Neural crest cell (in vitro differentiated cells): ENCODE data around the gene EVL. TPM values are rescaled to one million over a fixed set of nuclear protein-coding genes. Genes with fewer than 3 reads are reported as not detected.

Experiments
- DNase-seq: peaks from one replicate; pipeline ENCODE4 v3.0.0; 2021; ENCODE audit warnings: low read depth, mixed read lengths, low spot score
- H3K27ac Mint-ChIP-seq: one replicate; pipeline ENCODE4 v1.8.0; 2021; ENCODE audit warnings: mild to moderate bottlenecking, mixed read lengths; ENCODE audit not compliant: unreplicated experiment
- H3K27me3 Mint-ChIP-seq: 2 replicates; pipeline ENCODE4 v1.8.0; 2021; ENCODE audit warnings: low read depth, mild to moderate bottlenecking, mixed read lengths
- H3K36me3 Mint-ChIP-seq: 2 replicates; pipeline ENCODE4 v1.8.0; 2021; ENCODE audit warnings: low read depth, mild to moderate bottlenecking, mixed read lengths
- H3K4me1 Mint-ChIP-seq: 2 replicates; pipeline ENCODE4 v1.8.0; 2021; ENCODE audit warnings: mixed read lengths
- H3K4me3 Mint-ChIP-seq: one replicate; pipeline ENCODE4 v1.8.0; 2021; ENCODE audit warnings: mild to moderate bottlenecking, mixed read lengths
- H3K9me3 Mint-ChIP-seq: 2 replicates; pipeline ENCODE4 v1.8.0; 2021; ENCODE audit warnings: mixed read lengths
- total RNA-seq: library from RNA; stranded (reverse); gene quantifications from 2 replicates; pipeline ENCODE4 v1.2.1, GENCODE V29; 2021
- TF ChIP-seq, protein P1 (sequence below): fragments of 200-600 bp; sonication (generic); conservative IDR thresholded peaks from 2 replicates; pipeline ENCODE4 v1.5.0; 2021; ENCODE audit warnings: antibody characterized with exemption, mild to moderate bottlenecking

Gene EVL
- total RNA-seq, 1 donor from 2014 or later = 218 TPM

DNA sequence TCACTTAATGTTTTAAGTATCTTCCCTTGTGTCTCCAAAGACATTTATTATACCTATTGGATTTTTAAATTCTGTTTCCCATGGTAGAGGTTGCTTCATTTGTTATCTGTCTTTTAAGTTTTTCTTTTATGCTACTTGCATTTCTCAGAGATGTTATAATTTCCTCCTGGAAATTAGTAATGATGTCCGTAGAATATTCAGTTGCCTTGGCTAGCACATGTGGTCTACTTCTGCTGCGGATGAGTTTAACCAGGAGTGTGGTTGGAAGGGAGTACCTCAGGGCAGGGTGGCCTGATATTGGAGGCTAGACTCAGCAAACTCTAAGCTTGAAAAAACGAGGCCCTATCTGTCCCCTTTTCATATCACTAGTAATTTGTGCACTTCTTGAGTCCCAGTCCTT lies 8.8 kb upstream of the EVL start:
- TF ChIP-seq, protein P1, sequence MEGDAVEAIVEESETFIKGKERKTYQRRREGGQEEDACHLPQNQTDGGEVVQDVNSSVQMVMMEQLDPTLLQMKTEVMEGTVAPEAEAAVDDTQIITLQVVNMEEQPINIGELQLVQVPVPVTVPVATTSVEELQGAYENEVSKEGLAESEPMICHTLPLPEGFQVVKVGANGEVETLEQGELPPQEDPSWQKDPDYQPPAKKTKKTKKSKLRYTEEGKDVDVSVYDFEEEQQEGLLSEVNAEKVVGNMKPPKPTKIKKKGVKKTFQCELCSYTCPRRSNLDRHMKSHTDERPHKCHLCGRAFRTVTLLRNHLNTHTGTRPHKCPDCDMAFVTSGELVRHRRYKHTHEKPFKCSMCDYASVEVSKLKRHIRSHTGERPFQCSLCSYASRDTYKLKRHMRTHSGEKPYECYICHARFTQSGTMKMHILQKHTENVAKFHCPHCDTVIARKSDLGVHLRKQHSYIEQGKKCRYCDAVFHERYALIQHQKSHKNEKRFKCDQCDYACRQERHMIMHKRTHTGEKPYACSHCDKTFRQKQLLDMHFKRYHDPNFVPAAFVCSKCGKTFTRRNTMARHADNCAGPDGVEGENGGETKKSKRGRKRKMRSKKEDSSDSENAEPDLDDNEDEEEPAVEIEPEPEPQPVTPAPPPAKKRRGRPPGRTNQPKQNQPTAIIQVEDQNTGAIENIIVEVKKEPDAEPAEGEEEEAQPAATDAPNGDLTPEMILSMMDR = no peak
- Mint-ChIP-seq H3K4me3 (no peak overlapping the region), H3K36me3 (no peaks in the 10 kb centered on the region), H3K27ac (no peak overlapping the region), H3K9me3 (no peaks in the 10 kb centered on the region), H3K4me1 (peaks cover 19% of the 10 kb centered on the region), H3K27me3 (no peaks in the 10 kb centered on the region)
- no peak for DNase-seq

DNA sequence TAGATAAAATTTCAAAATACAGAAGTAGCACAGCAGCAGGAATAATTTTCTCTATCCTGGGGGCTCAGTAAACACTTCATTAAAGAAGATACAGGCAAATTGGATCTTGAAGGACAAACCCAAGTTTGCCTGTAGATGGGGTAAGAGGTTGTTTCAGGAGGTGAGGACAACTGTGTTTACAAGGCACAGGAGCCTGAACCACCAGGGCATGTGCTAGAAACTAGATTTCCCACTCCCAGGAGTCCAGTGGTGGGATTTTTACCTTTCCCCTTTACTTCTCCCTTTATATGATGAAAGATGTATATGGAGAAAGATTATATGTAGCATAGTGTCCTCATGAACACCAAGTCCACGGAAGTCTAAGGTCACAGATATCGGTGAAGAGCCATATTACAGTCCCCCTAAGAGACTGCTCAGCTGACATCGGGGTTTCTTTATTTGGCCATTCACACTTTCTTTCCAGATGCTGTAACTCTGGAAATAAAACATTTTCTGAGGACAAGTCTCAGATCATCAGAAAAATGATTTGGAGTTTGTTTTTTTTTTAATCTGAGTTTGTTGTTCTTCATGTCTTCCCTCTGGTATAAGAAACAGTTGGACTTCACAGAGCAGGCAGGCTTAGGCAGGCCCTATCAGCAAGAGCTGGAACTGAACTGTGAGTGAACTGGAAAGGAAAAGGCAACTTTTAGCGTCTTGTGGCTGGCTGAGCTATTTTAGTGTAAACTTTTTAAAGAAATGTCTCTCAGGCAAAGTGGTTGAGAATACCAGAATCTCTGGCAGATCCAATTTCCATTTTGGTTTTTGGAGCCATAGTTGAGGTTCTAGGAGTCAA lies 8.0 kb upstream of the EVL start:
- Mint-ChIP-seq H3K4me1 (peaks cover 19% of the 10 kb centered on the region), H3K4me3 (no peak overlapping the region), H3K9me3 (no peaks in the 10 kb centered on the region), H3K27ac (no peak overlapping the region), H3K36me3 (no peaks in the 10 kb centered on the region), H3K27me3 (no peaks in the 10 kb centered on the region)
- no peak for DNase-seq
- TF ChIP-seq, protein P1 = no peak

DNA sequence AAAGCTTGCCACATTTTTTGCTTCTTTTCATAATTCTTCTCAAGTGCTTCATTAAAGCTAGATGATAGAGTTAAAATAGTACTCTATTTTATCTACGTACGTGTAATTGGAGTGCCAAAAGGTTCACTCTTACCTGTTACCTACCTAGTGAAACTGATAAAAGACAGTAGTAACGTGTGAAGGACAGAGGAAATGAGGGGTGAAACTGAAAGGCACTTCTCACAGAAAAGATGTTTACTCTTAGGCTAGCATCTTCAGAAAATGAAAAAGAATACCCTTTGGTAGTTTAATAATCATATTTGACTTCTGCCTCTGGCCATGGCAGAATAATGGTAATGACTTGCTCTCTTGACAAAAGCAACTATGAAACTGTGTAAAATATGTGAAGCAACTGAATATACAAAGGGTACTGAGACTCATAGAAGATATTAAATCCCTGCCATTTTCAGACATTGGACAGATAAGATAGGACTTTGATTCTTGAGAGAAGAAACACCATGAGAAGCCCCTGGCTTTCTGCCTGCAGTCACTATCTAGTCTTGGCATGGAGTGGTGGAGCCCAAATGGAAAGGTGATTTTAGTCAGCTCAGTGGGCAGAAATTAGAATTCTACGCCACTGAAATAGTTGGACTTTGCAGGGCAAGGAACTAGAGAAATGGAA lies 6.3 kb upstream of the EVL start:
- no peaks in the 10 kb centered on the region for H3K9me3 Mint-ChIP-seq
- DNase-seq = no peak
- no peaks in the 10 kb centered on the region for H3K36me3 Mint-ChIP-seq
- peaks cover 19% of the 10 kb centered on the region for H3K4me1 Mint-ChIP-seq
- TF ChIP-seq, protein P1 = no peak
- H3K27ac Mint-ChIP-seq = no peak overlapping the region
- no peaks in the 10 kb centered on the region for H3K27me3 Mint-ChIP-seq
- no peak overlapping the region for H3K4me3 Mint-ChIP-seq

DNA sequence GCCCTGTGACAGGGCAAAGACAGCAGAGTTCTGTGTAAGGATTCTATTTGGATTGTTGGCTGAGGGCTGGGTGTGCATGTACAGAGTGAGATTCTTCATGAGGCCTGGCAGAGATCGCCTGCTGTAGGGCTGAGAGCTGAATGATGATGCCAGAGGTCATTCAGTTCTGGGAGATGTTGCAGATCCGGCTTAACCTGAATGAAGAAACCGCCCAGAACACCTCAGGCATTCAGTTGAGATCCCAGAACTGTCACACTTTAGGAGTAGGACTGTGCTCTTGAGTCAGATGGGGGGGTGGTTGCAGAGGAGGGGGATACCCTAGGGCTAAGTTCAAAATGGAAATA lies 5.8 kb upstream of the EVL start:
- H3K36me3 Mint-ChIP-seq = no peaks in the 10 kb centered on the region
- H3K27me3 Mint-ChIP-seq = no peaks in the 10 kb centered on the region
- H3K9me3 Mint-ChIP-seq = no peaks in the 10 kb centered on the region
- H3K4me3 Mint-ChIP-seq = no peak overlapping the region
- no peak overlapping the region for H3K27ac Mint-ChIP-seq
- peaks cover 16% of the 10 kb centered on the region for H3K4me1 Mint-ChIP-seq
- DNase-seq = no peak
- TF ChIP-seq, protein P1 = no peak

DNA sequence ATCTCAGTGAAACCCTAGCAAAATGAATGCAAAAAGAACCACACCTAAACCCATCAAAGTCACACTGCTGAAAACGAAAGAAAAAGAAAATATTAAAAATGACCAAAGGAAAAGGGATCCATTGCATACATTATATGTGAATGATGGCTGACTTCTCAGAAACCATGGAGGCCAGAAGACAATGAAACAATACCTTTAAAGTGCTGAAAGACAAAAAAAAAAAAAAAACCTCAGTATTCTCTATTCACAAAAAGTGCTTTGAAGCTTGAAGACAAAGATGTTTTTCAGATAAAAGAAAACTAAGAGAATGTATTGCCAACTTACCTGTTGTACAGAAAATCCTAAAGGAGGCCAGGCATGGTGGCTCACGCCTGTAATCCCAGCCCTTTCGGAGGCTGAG lies 4.5 kb upstream of the EVL start:
- peaks cover 11% of the 10 kb centered on the region for H3K4me1 Mint-ChIP-seq
- H3K27ac Mint-ChIP-seq = no peak overlapping the region
- H3K9me3 Mint-ChIP-seq = no peaks in the 10 kb centered on the region
- DNase-seq = no peak
- TF ChIP-seq, protein P1 = no peak
- no peaks in the 10 kb centered on the region for H3K27me3 Mint-ChIP-seq
- no peaks in the 10 kb centered on the region for H3K36me3 Mint-ChIP-seq
- H3K4me3 Mint-ChIP-seq = no peak overlapping the region
